MM.1S (cell line): ENCODE measurements around the gene KATNAL2.

ENCODE experiments used
- DNase-seq: peaks from one replicate; pipeline ENCODE4 v3.0.0-alpha.2; 2015
- H2AFZ ChIP-seq: fragments of 300-600 bp; sonication (generic); 2 replicates; pipeline ENCODE4 v1.6.0; 2016; ENCODE audit warnings: antibody characterized with exemption, low read length
- H3F3A ChIP-seq: fragments of 300-600 bp; sonication (generic); 2 replicates; pipeline ENCODE4 v1.6.1; 2016; ENCODE audit warnings: mild to moderate bottlenecking, antibody characterized with exemption, low read length, moderate library complexity, mixed read lengths; ENCODE audit not compliant: insufficient read depth
- H3K27ac ChIP-seq: fragments of 300-600 bp; sonication (generic); 2 replicates; pipeline ENCODE4 v1.5.1; 2016; ENCODE audit warnings: mild to moderate bottlenecking, low read length
- H3K27me3 ChIP-seq: fragments of 300-600 bp; sonication (generic); replicated peaks from 2 replicates; pipeline ENCODE4 v1.6.0; 2016; ENCODE audit warnings: low read length; ENCODE audit not compliant: insufficient read depth
- H3K36me3 ChIP-seq: fragments of 300-600 bp; sonication (generic); replicated peaks from 2 replicates; pipeline ENCODE4 v1.6.1; 2016; ENCODE audit warnings: mild to moderate bottlenecking, low read length, mixed read lengths; ENCODE audit not compliant: insufficient read depth
- H3K4me1 ChIP-seq: fragments of 300-600 bp; sonication (generic); 2 replicates; pipeline ENCODE4 v1.6.1; 2016; ENCODE audit warnings: low read length, mixed read lengths
- H3K4me2 ChIP-seq: fragments of 300-600 bp; sonication (generic); 2 replicates; pipeline ENCODE4 v1.6.0; 2016; ENCODE audit warnings: low read depth, low read length
- H3K4me3 ChIP-seq: fragments of 300-600 bp; sonication (generic); 2 replicates; pipeline ENCODE4 v1.5.1; 2016; ENCODE audit warnings: low read length, mixed read lengths
- H3K79me2 ChIP-seq: fragments of 300-600 bp; sonication (generic); 2 replicates; pipeline ENCODE4 v1.6.1; 2016; ENCODE audit warnings: mixed run types, low read length, mixed read lengths
- H3K9ac ChIP-seq: fragments of 300-600 bp; sonication (generic); 2 replicates; pipeline ENCODE4 v1.6.1; 2016; ENCODE audit warnings: low read length, mixed read lengths
- H3K9me2 ChIP-seq: fragments of 300-600 bp; sonication (generic); replicated peaks from 2 replicates; pipeline ENCODE4 v1.6.1; 2016; ENCODE audit warnings: mild to moderate bottlenecking, low read length, mixed read lengths; ENCODE audit not compliant: insufficient read depth
- H3K9me3 ChIP-seq: fragments of 300-600 bp; sonication (generic); replicated peaks from 2 replicates; pipeline ENCODE4 v1.6.1; 2016; ENCODE audit warnings: mild to moderate bottlenecking, low read length, mixed read lengths; ENCODE audit not compliant: insufficient read depth
- H4K20me1 ChIP-seq: fragments of 300-600 bp; sonication (generic); 2 replicates; pipeline ENCODE4 v1.6.1; 2016; ENCODE audit warnings: mild to moderate bottlenecking, low read length, moderate library complexity, mixed read lengths; ENCODE audit not compliant: insufficient read depth
- EZH2 ChIP-seq: fragments of 300-600 bp; sonication (generic); optimal IDR thresholded peaks from 2 replicates; pipeline ENCODE3; 2017; ENCODE audit warnings: low read depth, mild to moderate bottlenecking, antibody characterized with exemption, low read length, mixed read lengths
- EZH2phosphoT487 ChIP-seq: fragments of 300-600 bp; sonication (generic); IDR thresholded peaks from 2 replicates; pipeline ENCODE4 v1.6.1; 2018; ENCODE audit warnings: antibody characterized with exemption, low read length
- TF ChIP-seq, protein P1 (sequence below): fragments of 300-600 bp; sonication (generic); IDR thresholded peaks from 2 replicates; pipeline ENCODE4 v1.5.1; 2016; ENCODE audit warnings: antibody characterized with exemption, low read length, mixed read lengths

Gene KATNAL2

DNA sequence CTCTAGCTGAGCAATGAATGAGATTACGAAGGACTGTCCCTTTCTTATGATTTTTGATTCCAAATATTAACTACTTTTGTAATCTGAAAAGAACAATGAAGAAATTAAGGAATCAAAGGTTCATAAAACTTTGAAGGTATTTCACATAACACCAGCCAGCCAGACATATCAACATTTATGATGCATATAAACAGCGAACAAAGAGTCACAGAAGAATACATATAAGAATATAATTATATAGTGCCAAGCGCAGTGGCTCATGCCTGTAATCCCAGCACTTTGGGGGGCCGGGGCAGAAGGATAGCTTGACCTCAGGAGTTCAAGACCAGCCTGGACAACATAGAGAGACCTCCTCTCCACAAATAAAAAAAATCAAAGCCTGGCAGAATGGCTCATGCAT is 34.2 kb upstream of the KATNAL2 start:
- DNase-seq, result no peak
- Histone ChIP-seq H3K79me2 (peaks cover 25% of the 10 kb centered on the region), H3K36me3 (peaks cover under 1% of the 10 kb centered on the region; the same call in 1 of the 2 replicates), H4K20me1 (no peaks in the 10 kb centered on the region), H3K4me3 (no peak overlapping the region), H3K9me2 (no peaks in the 10 kb centered on the region), H3F3A (no peaks in the 10 kb centered on the region), H3K9ac (no peak overlapping the region), H3K27ac (no peak overlapping the region), H3K4me1 (no peaks in the 10 kb centered on the region), H3K9me3 (no peaks in the 10 kb centered on the region), H3K4me2 (no peak overlapping the region), H3K27me3 (no peaks in the 10 kb centered on the region), H2AFZ (no peak overlapping the region)
- TF ChIP-seq EZH2 (no peak), EZH2phosphoT487 (no peak)
- TF ChIP-seq, protein P1, sequence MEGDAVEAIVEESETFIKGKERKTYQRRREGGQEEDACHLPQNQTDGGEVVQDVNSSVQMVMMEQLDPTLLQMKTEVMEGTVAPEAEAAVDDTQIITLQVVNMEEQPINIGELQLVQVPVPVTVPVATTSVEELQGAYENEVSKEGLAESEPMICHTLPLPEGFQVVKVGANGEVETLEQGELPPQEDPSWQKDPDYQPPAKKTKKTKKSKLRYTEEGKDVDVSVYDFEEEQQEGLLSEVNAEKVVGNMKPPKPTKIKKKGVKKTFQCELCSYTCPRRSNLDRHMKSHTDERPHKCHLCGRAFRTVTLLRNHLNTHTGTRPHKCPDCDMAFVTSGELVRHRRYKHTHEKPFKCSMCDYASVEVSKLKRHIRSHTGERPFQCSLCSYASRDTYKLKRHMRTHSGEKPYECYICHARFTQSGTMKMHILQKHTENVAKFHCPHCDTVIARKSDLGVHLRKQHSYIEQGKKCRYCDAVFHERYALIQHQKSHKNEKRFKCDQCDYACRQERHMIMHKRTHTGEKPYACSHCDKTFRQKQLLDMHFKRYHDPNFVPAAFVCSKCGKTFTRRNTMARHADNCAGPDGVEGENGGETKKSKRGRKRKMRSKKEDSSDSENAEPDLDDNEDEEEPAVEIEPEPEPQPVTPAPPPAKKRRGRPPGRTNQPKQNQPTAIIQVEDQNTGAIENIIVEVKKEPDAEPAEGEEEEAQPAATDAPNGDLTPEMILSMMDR, result no peak

DNA sequence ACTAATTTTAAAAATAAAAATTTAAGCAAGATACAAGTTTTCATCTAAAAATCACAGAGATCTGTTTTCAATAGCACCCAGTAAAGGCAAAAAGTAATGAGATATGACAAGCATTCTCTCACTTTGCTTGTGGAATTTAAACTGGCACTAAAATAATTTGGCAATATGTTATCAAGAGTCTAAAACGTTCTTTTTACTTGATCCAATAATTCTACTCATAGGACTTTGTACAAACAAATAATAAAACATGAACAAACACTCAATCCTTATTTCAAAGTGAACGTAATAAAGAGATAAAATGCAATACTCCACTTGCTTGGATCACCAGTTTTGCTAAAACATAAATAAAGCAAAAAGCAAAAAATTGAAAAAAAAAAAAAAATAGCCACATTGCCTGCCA is 30.5 kb upstream of the KATNAL2 start:
- no peak overlapping the region for H3K27ac ChIP-seq
- H3K27me3 ChIP-seq, result no peaks in the 10 kb centered on the region
- no peak overlapping the region for H3K4me3 ChIP-seq
- TF ChIP-seq EZH2 (no peak), EZH2phosphoT487 (no peak)
- TF ChIP-seq, protein P1, result no peak
- H3K4me1 ChIP-seq, result no peaks in the 10 kb centered on the region
- H4K20me1 ChIP-seq, result no peaks in the 10 kb centered on the region
- no peak overlapping the region for H3K9ac ChIP-seq
- H3K36me3 ChIP-seq, result peaks cover 7% of the 10 kb centered on the region; the same call in 1 of the 2 replicates
- no peak overlapping the region for H3K4me2 ChIP-seq
- H3F3A ChIP-seq, result no peaks in the 10 kb centered on the region
- H3K9me3 ChIP-seq, result no peaks in the 10 kb centered on the region
- no peaks in the 10 kb centered on the region for H3K9me2 ChIP-seq
- peaks cover 42% of the 10 kb centered on the region for H3K79me2 ChIP-seq
- H2AFZ ChIP-seq, result no peak overlapping the region
- DNase-seq, result no peak

DNA sequence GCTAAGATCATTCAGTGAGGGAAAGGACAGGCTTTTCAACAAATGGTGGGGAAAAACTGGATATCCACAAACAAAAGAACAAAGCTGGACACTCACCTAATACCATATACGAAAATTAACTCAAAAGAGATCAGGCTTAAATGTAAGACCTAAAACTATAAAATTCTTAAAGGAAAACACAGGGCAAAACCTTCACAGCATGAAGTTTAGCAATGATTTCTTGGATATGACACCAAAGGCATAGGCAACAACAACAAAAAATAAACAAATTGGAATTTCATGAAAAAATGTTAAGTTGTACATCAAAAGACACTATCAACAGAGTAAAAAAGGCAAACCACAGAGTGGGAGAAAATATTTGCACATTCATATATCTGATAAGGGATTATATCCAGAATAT is 28.4 kb upstream of the KATNAL2 start:
- H4K20me1 ChIP-seq, result no peaks in the 10 kb centered on the region
- no peak for DNase-seq

More for the DNA sequence above, 28.4 kb upstream of the KATNAL2 start:
- H3F3A ChIP-seq, result no peaks in the 10 kb centered on the region
- H2AFZ ChIP-seq, result no peak overlapping the region
- no peak overlapping the region for H3K9ac ChIP-seq
- TF ChIP-seq EZH2, result no peak
- TF ChIP-seq, protein P1, result no peak
- no peak for TF ChIP-seq EZH2phosphoT487
- no peaks in the 10 kb centered on the region for H3K9me2 ChIP-seq
- no peak overlapping the region for H3K4me3 ChIP-seq
- H3K27ac ChIP-seq, result no peak overlapping the region
- no peak overlapping the region for H3K4me2 ChIP-seq
- H3K4me1 ChIP-seq, result no peaks in the 10 kb centered on the region
- H3K27me3 ChIP-seq, result no peaks in the 10 kb centered on the region
- H3K79me2 ChIP-seq, result peaks cover 53% of the 10 kb centered on the region
- no peaks in the 10 kb centered on the region for H3K9me3 ChIP-seq
- peaks cover 7% of the 10 kb centered on the region; the same call in 1 of the 2 replicates for H3K36me3 ChIP-seq
